ENCODE results near the gene VSTM2B. TPM values are rescaled to one million over a fixed set of nuclear protein-coding genes. Genes with fewer than 3 reads are reported as not detected.

The VSTM2B gene
- total and polyA plus RNA-seq, 2 of the 13 experiments (the other 11 are each of a cell fraction or from before 2014, with no cell fraction given) = not detected

DNA sequence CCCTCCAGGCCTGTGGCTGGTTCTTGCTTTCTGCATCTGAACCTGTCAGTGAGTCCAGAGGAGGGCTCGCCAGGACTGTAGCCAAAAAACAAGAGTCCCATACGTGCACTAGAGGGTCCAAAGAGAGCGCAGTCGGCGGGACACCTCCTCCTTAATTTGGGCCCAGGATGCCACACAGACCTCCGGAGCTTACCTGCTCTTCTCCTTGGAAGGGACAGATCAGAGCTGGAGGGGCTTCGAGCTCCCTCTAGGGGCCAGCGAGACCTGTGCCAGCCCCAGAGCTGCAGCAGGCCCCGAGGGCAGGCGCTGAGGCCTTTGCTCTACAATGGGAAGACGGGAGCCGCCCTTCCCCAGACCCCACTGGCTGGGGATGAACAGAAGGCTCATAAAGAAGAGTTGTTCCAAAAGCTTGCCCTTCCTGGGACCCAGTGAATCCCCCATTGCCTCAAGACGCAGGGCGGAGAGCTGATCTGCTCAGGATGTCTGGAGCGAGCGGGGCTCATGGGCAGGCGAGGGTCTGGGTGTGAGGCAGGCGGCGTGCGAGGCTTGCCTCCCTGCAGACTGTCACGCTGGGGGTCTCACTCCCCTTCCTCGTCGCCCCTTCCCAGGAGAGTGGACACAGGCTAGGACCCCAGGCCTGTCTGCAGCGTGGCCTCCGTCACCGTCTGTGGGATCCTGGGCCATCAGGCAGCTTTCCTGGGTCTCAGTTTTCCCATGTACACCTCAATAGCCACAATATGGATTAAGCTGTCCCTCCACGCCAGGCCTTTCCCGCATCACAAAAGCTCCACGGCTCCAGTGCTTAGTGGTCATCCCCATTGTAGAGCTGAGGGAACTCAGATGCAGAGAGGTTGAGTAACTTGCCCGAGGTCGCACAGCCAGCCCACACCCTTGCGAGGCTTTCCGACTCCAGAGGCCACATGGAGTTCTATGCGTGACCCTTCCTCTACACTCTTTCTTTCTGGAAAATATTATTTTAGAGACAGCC is 46.9 kb upstream of the VSTM2B start:
- WGBS (ENCODE audit: low lambda C conversion rate) = 30% methylated on average over 27 of the region's 34 CpGs
- intact Hi-C loops (cut with micrococcal nuclease; ENCODE audit: unreplicated experiment) = no loop called here
- peaks cover 0 to 2% of the 10 kb centered on the region in 2 experiments; a peak in 2 of 5 replicates for H3K27me3 ChIP-seq (ENCODE audit: control insufficient read depth in 1 of 2, insufficient read depth in 2 of 2, low read length in 2 of 2)
- H3K4me1 ChIP-seq (ENCODE audit: insufficient read depth, low read length) = no peaks in the 10 kb centered on the region
- no peak overlapping the region for H2AFZ ChIP-seq (ENCODE audit: low read length)
- FAIRE-seq (no peak), DNase-seq (ENCODE audit: low spot score) (peak; percentile 13), ATAC-seq (peak; percentile 98)
- H3K9me3 ChIP-seq (ENCODE audit: low read length) = no peaks in the 10 kb centered on the region
- H3K4me3 ChIP-seq (replicated peaks in 1 of 3; ENCODE audit: insufficient read depth in 1 of 3, low read depth in 2 of 3, low read length in 3 of 3) = no peak overlapping the region
- no peaks in the 10 kb centered on the region for H3K79me2 ChIP-seq (ENCODE audit: insufficient read depth, low read length)
- no peaks in the 10 kb centered on the region for H3K36me3 ChIP-seq (replicated peaks in 1 of 2; ENCODE audit: control insufficient read depth in 1 of 2, insufficient read depth in 2 of 2, low read length in 2 of 2)
- in situ Hi-C loops (cut with HindIII; ENCODE audit: extremely low pct_ligation_motif_present, low pct_unique_long_range_greater_than_20kb) = no loop called here
- ChIA-PET CTCF (ENCODE audit: low intra/inter-chr PET ratio, low total read pairs) (no interaction called here), POLR2A (no interaction called here)
- BruUV-seq (replicated peaks) = no TSS peak
- no peak overlapping the region for H3K4me2 ChIP-seq (ENCODE audit: low read depth, low read length)
- no peaks in the 10 kb centered on the region for H4K20me1 ChIP-seq (ENCODE audit: insufficient read depth, low read length)
- no peak overlapping the region for H3K9ac ChIP-seq (ENCODE audit: insufficient read depth, low read depth, low read length)
- H3K27ac ChIP-seq (ENCODE audit: extremely low read length, insufficient read depth, low read length) = no peak overlapping the region
- TF ChIP-seq, protein P1, sequence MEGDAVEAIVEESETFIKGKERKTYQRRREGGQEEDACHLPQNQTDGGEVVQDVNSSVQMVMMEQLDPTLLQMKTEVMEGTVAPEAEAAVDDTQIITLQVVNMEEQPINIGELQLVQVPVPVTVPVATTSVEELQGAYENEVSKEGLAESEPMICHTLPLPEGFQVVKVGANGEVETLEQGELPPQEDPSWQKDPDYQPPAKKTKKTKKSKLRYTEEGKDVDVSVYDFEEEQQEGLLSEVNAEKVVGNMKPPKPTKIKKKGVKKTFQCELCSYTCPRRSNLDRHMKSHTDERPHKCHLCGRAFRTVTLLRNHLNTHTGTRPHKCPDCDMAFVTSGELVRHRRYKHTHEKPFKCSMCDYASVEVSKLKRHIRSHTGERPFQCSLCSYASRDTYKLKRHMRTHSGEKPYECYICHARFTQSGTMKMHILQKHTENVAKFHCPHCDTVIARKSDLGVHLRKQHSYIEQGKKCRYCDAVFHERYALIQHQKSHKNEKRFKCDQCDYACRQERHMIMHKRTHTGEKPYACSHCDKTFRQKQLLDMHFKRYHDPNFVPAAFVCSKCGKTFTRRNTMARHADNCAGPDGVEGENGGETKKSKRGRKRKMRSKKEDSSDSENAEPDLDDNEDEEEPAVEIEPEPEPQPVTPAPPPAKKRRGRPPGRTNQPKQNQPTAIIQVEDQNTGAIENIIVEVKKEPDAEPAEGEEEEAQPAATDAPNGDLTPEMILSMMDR (CRISPR knock-in tag; IDR thresholded peaks at IDR 0.05) = peak; percentile 72
- TF ChIP-seq ATRX (CRISPR knock-in tag; IDR thresholded peaks at IDR 0.05; ENCODE audit: borderline replicate concordance) (no peak), RARG (CRISPR knock-in tag; IDR thresholded peaks at IDR 0.05; ENCODE audit: low read depth) (no peak), STAG1 (CRISPR knock-in tag; IDR thresholded peaks at IDR 0.05) (0 out of 2 replicates have a peak, but pooled peaks have one; percentile 18)
- TF ChIP-seq, protein P2, sequence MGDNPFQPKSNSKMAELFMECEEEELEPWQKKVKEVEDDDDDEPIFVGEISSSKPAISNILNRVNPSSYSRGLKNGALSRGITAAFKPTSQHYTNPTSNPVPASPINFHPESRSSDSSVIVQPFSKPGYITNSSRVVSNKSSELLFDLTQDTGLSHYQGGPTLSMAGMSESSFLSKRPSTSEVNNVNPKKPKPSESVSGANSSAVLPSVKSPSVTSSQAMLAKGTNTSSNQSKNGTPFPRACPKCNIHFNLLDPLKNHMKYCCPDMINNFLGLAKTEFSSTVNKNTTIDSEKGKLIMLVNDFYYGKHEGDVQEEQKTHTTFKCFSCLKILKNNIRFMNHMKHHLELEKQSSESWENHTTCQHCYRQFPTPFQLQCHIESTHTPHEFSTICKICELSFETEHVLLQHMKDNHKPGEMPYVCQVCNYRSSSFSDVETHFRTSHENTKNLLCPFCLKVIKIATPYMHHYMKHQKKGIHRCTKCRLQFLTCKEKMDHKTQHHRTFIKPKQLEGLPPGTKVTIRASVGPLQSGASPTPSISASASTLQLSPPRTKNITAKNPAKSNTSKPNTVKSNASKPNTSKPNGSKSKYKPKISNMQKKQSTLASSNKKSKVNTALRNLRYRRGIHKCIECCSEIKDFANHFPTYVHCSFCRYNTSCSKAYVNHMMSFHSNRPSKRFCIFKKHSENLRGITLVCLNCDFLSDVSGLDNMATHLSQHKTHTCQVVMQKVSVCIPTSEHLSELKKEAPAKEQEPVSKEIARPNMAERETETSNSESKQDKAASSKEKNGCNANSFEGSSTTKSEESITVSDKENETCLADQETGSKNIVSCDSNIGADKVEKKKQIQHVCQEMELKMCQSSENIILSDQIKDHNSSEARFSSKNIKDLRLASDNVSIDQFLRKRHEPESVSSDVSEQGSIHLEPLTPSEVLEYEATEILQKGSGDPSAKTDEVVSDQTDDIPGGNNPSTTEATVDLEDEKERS (CRISPR knock-in tag; IDR thresholded peaks at IDR 0.05) = no peak
